GM10847 (cell line): ENCODE results near the gene GFAP.

Experiments used
- POLR2A ChIP-seq: IDR thresholded peaks from 2 replicates; pipeline ENCODE4 v1.6.1; 2011; ENCODE audit not compliant: insufficient read length; ENCODE audit errors: extremely low read depth

GFAP gene

GRCh38 chr17:44865931-44866330 is 49.4 kb downstream of the GFAP start:
- TF ChIP-seq POLR2A, result no peak

GRCh38 chr17:44865231-44865660 is 50.1 kb downstream of the GFAP start:
- TF ChIP-seq POLR2A, result no peak

GRCh38 chr17:44864831-44865230 is 50.5 kb downstream of the GFAP start:
- TF ChIP-seq POLR2A, result no peak

GRCh38 chr17:44863061-44863918 is 52.0 kb downstream of the GFAP start:
- TF ChIP-seq POLR2A, result no peak

- TF ChIP-seq POLR2A, result no peak
Measured at GRCh38 chr17:44862278-44862914, 52.9 kb downstream of the GFAP start.

- TF ChIP-seq POLR2A, result no peak
Measured at GRCh38 chr17:44859701-44860100, 55.6 kb downstream of the GFAP start.

- TF ChIP-seq POLR2A, result no peak
Measured at GRCh38 chr17:44854192-44854591, 61.1 kb downstream of the GFAP start.
